HG03135 (cell line): ENCODE data around the gene COPS4.
"Not testable (repeated sequence)": the region's sequence is repeated elsewhere in the genome, so short reads cannot be mapped to it uniquely, and the experiment has no call there.

Experiments
- ATAC-seq: cut with Tn5 transposase; IDR thresholded peaks from one replicate; pipeline ENCODE4 v1.9.1; 2021; ENCODE audit warnings: mild to moderate bottlenecking, moderate library complexity; ENCODE audit not compliant: unreplicated experiment

Gene COPS4

GRCh38 chr4:83034630-83035494 is at the start of gene COPS4:
Gene COPS4 (plus strand): TSS chr4:83035183. CDS start chr4:83035225, 42 bp downstream.
- ATAC-seq: peak; percentile 98

GRCh38 chr4:82987519-82987918 is 47.5 kb upstream of the COPS4 start:
- ATAC-seq: not testable (repeated sequence)

GRCh38 chr4:82988323-82988832 is 46.6 kb upstream of the COPS4 start:
- no peak for ATAC-seq

GRCh38 chr4:82989575-82990429 is 45.2 kb upstream of the COPS4 start:
- ATAC-seq: peak; percentile 95

- no peak for ATAC-seq
Observed at GRCh38 chr4:82994834-82995233, 40.1 kb upstream of the COPS4 start.

GRCh38 chr4:82998898-82999297 is 36.1 kb upstream of the COPS4 start:
- ATAC-seq: no peak

GRCh38 chr4:83002329-83002728 is 32.7 kb upstream of the COPS4 start:
- no peak for ATAC-seq

- not testable (repeated sequence) for ATAC-seq
Observed at GRCh38 chr4:83003044-83003791, 31.8 kb upstream of the COPS4 start.

- no peak for ATAC-seq
Observed at GRCh38 chr4:83009529-83009928, 25.5 kb upstream of the COPS4 start.

- no peak for ATAC-seq
Observed at GRCh38 chr4:83010111-83010521, 24.9 kb upstream of the COPS4 start.

GRCh38 chr4:83010522-83011318 is 24.3 kb upstream of the COPS4 start, which contains the start of gene LIN54:
Gene LIN54 (minus strand): TSS chr4:83010823. CDS start chr4:82984844, 25,979 bp downstream.
- ATAC-seq: peak; percentile 47

GRCh38 chr4:83011689-83012199 is 23.2 kb upstream of the COPS4 start:
- no peak for ATAC-seq

GRCh38 chr4:83012200-83012686 is 22.7 kb upstream of the COPS4 start:
- peak; percentile 12 for ATAC-seq

- ATAC-seq: peak; percentile 84
Observed at GRCh38 chr4:83012687-83013419, 22.1 kb upstream of the COPS4 start.

- ATAC-seq: no peak
Observed at GRCh38 chr4:83013420-83013867, 21.5 kb upstream of the COPS4 start.

GRCh38 chr4:83013902-83014301 is 21.1 kb upstream of the COPS4 start:
- ATAC-seq: no peak

- no peak for ATAC-seq
Observed at GRCh38 chr4:83019794-83020494, 15.0 kb upstream of the COPS4 start.
